GM21737 (cell line): ENCODE data around the gene SLC4A11.

Experiments used
- ATAC-seq: cut with Tn5 transposase; IDR thresholded peaks from one replicate; pipeline ENCODE4 v1.9.1; 2021; ENCODE audit warnings: mild to moderate bottlenecking, moderate library complexity; ENCODE audit not compliant: unreplicated experiment

SLC4A11 gene

DNA sequence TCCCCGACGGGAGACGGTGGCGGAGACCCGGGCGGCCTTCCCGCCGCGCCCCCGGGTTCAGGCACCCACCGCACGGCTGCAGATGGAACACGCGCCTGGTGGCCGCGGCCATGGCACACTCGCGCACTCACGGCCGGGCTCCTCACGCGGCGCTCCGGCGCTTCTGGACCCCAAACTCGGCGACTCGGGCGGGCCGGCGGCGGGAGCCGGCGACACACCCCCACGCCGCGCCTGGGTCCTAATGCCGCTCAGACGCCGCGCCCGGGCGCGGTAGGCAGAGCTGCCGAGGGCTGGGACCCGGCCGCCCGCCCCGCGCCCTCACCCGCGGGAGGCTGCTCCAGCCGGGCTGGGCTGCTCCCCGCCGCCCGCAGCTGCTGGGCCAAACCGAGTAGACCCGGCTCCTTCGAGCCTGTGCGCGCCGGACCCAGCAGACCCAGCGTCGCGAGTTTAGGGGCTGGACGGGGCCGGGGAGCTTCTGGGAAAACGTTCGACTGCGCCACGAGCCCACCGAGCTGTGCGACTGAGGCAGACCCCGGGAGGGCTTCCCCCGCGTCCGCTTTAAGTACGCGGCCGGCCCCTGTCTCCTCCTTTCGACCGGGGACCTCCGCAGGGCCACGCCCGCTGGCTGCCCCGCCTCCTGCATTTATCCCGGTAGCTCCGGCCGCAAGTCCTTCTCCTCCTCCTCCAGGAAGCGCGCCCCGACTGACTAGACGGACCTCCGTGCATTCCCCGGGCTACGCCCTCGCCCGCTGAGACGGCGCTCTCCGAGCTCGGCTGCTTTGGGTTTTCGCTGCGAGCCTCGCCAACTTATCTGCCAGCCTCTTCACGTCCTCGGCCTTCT lies at the start of gene SLC4A11:
SLC4A11 (minus strand) TSS at position 165 of the 841 bp plus-strand sequence; CDS start at position 112, 53 bp downstream.
- no peak for ATAC-seq

DNA sequence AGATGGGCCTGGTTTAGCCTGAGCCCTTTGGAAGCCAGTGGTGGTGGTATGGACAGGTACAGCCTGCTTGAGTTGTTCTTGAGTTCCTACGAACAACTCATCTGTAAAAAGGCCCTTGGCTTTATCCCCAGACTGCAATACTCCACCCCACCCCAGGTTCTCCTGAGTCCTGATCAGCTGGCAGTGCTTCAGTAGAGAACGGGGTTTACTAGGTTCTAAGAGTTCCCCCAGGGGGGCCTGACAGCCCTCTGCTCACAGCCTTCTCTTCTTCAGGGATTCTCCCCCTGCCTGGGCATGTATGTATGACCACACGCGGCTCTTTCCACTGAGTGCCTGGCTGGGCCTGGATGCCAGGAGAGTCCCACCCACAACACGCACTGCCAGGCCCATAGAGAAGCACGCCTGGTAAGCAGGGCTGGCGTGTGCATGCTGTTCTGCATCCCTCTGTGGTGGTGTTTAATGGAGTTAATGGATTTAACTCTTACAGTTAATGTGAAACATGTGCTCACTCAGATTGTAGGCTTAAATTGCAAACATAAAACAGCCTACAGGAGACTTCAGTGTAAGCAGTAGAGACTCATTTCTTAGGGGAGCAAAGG lies 44.3 kb upstream of the SLC4A11 start:
- ATAC-seq, result no peak

DNA sequence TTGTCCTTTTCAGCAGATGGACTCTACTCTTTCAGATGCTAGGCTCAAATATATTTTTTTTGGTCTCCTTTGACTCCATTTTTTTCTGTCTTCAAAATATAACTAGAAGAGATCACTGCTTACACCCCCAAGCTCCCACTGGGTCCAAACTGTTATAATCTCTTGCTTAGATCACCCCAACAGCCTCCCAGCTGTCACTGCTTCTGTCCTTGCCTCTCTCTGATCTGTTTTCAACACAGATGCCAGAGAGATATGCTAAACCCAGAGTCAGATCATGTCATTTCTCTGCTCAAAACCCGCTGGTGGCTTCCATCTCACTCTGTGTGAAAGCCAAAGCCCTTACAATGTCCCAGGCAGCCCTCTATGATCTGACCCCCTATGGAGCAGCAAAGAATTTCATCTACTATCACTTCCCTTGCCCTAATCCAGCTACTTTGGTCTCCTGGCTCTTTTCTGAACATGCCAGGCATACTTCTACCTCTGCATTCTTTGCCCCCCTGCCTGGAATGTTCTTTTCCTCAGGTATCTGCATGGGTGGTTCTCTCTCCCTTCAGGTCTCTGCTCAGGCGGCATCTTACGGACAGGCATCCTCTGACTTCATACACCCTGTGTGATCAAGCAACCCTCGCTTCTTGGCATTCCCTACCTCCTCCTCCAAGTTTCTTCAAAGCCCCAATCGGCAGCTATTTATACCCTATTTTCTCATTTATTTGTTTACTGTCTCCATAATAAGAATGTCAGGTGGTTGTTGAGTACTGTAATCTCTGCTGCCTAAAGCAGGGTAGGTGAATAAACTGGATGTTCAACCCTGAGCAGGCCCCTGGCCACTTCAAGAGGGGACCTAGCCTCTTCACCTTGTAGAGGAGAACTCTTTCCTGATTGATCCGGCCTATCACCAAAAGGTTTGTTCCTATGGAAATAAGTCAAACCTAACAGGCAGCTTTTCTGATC lies 43.6 kb upstream of the SLC4A11 start:
- ATAC-seq, result no peak

DNA sequence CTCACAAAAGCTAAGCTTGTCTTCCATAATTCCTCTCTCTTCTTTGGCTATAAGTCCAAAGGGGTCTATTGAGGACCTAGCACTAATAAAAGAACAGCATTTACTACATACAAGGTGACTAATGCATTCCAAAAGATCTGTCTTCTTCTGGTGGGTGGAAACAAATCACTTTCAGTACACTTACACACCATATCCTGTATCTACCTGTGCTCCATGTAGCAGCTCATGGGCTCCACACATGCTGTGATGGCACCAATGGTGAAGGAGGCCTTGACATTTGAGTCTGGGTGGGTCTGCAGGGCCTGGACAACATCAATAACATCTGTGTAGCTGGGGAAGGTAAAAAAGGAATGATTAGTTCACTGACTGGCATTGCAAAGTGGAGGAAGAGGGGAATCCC lies 42.4 kb upstream of the SLC4A11 start:
- no peak for ATAC-seq

DNA sequence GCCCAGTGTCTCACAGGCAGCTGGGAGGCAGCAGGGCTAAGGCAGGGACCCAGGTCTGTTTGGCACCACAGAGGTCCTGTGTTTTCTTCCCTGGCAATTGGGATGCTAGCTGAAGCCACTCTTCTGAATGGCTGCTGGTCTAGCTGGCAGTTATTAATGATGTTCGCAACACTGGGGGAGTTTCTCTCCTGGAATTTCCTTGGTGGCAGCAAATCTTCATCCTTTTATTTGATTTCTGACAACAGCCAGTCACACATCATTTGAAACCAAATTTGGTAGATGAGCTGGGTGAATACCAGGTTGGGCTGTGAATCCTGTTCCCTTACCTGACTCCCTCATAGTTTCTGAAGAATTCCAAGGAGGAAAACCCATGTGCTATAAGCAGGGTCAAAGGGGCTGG lies 40.8 kb upstream of the SLC4A11 start:
- no peak for ATAC-seq

DNA sequence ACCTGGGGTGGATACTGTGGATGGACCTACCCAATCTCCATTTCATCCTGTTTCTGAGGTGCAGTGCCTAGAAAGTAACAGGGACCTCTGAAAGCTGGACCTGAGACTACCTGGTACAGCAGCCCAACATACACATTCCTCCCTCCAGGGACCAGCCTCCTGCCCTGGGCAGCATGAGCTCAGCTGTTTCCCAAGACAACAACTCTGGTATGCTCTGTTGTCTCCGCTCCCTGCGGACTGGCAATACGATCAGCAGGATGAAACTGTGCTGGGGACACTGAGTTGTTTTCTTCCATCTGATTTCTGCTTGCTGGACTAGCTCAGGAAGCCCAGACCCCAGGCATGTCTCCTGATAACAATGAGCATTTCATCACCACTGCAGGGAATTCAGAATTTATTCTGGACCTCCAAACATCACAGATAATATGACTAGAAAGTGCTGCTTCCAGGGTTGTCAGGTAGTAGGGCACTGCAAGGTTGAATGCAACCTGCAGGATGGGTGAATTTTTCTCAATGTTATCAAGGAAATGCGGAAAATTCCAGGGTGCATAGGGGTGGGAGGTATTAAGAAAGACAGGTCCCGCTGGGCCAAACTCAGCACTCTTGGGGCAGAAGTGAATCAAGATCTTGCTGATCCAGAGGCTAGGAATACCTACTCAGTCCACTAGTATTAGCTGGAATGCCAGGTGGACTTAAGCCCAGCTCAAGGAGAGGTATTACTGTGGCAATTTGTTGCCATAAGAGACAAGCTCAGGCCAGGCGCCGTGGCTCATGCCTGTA lies 38.9 kb upstream of the SLC4A11 start:
- no peak for ATAC-seq

DNA sequence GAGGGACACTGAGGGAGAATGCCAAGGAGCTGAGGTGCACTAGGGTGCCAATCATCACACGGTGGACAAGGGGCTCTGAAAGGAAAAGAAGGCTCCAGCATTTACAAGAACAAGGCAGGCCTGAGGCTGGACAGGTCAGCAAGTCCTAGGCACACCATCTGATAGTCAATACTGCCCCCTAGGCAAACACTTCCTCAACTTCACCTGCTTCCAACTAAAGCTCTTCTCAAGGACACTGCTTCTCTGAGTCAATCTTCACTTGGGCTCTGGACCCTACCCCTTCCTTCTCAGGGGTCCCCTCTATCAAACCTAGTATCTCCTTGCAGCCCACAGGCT lies 37.7 kb upstream of the SLC4A11 start:
- ATAC-seq, result no peak

DNA sequence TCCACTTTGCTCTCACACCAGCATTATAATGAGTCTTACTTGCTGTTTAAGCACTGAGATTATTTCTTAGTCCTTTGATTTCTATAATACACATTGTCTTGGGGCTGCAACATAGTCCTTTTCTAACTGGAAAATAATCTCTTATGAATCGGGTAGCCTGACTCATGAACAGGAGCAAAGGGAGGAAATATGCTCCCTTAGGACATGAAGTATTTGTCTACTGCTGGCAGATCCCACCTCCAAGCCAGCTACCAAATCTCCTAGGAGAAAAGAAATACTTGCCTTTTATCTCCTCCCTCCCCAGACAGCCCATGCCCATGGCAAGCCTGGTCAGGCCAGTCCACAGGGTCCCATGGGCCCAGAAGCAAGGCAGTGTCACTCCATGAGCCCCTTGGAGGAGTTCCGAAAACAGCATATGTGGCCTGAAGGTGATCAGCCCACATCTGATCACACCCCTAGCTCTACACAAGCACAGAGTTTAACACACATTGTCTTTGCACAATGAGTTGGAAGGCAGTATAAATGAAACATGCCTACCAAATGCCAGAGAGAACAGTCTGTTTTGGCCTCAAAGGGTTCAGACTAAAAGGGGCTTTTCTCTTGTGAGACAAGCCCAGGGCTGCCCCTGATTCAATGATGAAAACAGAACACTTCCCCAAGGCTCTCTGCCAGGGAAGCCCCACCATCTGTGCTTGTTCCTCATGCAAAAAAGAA lies 37.1 kb upstream of the SLC4A11 start:
- ATAC-seq, result no peak

DNA sequence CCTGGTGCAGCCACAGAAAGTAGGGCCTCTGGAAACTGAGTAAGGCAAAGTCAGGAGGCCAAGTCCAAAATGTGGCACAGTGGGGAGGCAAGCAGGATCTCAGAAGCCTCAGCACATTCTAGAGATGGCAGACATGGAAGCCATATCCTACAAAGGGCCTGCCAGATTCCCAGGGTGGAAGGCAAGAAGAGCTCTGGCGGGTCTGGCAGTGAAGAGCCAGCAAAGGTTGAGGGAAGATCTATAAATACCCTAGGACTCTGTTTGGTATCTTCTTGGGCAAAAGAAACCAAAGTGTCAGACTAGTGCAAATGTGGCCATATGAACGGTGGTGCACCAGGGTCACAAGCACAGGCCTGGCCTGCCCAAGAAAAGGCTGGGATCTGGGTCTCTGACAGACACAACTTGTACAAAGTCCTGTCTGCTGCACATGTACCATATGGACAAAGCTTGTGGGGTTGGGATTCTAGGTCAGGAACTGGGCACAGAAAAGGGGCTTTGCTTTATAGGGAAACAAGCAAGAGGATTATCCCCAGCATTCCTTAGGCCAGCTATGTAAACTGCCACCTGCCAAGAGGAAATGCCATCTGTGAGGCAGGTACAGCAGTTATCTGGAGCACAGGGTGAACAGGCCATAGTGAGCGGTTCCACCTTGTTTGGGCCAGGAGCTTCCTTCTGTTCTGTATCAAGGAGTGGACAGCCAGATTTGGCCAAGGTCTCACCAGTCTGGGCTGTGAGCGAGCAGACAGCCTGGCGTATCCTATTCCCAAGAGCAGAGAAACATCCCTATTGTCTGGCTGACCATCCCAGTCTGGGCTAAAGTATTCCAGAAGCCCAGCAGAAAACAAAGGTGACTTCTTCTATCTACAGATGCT lies 36.3 kb upstream of the SLC4A11 start:
- ATAC-seq, result no peak

DNA sequence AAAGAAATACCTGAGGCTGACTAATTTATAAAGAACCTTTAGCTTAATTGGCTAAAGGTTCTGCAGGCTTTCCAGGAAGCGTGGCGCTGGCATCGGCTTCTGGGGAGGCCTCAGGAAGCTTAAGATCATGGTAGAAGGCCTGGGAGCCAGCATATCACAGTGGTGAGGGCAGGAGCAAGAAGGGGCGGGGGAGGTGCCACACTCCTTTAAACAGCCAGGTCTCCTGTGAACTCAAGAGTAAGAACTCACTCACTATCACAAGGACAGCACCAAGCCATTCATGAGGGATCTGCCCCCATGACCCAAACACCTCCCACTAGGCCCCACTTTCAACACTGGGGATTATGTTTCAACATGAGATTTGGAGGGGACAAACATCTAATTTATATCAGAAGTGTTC lies 34.4 kb upstream of the SLC4A11 start:
- no peak for ATAC-seq

DNA sequence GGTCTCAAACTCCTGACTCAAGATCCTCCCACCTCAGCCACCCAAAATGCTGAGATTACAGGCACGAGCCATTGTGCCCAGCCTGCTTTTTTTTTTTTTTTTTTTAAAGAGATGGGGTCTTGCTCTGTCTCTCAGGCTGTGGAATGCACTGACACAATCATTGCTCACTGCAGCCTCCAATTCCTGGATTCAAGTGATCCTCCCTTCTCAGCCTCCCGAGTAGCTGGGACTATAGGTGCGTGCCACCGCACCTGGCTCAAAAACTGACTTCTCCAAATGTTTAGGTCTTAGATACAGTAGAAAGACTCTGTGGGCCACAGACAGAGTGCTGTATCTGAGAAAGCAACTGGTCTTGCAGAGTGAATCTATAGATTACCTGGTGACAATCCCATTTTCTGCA lies 31.1 kb upstream of the SLC4A11 start:
- ATAC-seq, result no peak

DNA sequence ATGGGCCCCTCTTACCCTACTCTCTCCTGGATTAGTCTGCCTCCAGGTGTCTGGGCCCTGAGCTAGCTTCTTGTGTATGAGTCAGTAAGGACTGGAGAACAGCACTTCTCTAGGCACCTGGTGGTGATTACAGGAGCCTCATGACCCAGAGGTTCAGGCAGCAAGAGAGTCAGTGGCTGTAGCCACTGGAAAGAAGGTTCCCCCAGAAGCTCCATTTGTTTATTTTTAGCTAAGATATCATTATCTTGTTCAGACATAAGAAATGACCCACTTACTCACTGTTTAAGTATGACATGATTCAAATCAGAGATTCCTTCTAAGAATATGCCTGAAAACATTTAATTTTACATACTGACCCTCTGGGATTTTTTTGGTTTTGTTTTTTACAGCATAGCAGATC lies 23.6 kb upstream of the SLC4A11 start:
- ATAC-seq, result no peak

DNA sequence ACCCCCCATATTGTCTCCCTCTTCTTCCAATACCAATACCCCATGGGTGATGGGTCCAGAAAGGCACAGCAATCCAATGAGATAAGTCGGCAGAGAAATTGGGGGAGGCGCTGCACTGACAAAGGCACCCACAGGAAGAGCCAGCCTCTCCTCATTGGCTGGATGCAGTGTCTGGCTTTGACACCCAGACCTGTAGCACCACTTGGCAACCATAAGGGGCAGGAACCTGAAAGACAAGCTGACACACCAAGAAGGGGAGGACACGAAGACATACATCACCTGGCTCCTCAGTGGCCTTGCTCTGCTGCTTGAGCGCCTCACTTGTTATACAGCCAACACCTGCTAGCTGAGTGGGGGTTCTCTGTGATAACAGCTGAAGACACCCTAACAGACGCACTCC lies 19.4 kb upstream of the SLC4A11 start:
- ATAC-seq, result no peak

DNA sequence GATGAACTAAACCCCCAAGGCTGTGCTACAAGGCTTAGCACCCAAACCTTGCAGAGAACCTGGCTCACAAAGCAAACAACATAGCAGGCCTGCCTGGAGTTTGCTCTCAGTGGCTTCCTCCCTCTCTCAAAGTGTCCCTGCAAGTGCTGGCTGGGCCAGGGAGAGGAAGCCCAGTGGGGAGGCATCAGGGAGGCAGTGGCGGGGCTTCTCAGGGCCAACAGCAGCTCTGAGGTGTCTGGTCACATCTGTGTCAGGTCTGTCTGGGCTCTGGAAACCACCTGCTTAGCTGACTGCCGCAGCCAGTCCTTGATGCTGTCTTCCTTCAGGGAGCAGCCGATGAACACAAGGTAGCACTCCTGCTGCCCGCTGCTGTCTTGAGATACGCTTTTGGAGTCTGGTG lies 16.7 kb upstream of the SLC4A11 start:
- no peak for ATAC-seq

DNA sequence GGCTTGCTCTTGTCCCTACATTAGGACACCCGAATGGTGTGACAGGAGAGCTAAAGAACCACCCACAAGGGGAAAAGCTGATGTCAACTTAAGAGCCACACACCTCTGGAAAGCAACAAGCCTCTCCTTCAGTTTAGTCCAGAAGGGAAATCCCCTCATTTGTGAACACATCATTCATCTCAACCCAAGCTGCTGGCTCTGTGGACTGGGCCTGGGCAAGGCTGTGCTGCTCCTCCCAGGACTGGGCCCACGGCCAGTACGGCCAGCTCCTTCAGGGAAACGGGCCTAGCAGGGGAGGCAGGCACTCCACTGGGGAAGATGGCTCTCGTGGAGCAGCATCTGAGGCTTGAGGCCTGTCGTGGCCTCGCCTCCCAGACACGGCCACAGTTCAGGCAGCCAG lies 12.8 kb upstream of the SLC4A11 start:
- ATAC-seq, result no peak

DNA sequence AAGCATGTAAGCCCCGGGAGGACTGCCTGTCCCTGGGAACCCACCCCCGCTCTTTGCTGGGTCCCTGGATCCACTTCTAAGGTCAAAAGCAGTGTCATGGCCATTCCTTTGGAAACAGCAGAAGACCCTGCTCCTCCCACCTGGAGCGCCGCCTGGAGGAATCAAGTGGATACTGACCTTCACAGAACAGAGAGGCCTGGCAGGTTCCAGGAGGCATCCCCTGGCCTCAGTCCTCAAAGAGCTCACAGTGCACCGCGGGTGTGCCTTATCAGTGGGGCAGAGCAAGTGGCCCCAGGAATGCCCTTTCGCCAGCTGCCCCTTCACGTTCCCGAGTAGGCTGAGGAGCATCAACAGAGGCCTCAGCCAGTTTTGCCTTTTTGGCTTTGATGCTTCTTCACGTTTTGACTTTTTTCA lies 11.1 kb upstream of the SLC4A11 start:
- no peak for ATAC-seq

DNA sequence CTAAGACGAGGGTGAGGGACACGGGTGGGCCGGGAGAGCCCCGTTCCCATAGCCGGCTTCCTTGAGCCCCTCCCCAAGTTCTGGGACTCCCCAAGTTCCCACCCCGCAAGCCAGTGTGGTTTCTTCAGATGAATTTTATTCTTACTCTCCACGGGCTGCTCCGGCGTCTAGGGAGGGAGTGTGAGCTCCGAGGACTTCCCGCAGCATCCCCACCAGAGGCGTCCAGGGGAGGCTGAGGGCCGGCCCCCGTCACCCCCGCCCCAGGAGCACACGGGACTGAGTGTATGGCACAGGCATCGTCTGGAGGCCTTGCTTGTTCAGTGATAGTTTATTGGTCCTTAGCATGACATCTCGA lies 10.0 kb upstream of the SLC4A11 start:
- no peak for ATAC-seq

DNA sequence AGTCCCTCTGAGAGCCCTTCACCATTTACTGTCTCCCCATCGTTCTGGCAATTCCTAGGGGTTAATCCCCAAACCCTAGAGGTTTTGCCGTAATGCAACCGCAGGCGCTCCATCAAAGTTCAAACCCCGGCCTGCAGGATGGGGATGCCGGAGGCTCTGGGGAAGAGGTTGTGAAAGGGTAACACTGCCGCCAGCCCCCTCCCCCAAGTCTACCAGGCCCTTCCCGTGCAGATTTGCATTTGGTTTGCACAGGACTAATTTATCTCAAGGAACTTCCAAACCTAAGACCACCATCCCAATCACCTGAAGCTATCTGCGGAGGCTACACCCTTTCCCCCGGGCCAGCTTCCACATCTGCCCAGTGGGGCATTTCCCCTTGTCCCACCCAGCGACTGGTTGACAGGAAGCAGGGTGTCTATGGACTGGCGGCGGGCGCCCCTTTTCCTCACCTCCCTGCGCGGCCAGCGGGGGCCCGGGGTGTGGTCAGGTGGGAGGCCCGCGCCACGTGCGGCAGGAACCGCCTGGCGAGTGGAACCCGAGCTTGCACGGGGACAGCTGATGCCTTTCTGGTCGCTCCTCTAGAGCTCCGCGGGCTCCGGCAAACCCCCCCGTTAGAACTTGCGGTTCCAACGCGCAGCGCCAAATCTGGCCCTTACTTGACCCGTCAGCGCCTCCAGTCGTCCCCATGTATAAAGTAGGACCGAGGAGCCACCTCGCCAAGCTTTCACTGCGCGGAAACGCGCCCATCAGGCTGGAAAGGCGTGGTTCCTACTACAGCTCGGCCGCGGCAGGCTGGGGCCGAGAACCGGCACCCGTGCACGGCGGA lies 9.4 kb upstream of the SLC4A11 start:
- no peak for ATAC-seq
